Superior temporal gyrus (tissue), 1 donor: ENCODE results near the gene GAGE13.
"Not testable (repeated sequence)": the region's sequence is repeated elsewhere in the genome, so short reads cannot be mapped to it uniquely, and the experiment has no call there.

Experiments used
- DNase-seq: peaks from one replicate; pipeline ENCODE4 v3.0.0-alpha.2; 2016; ENCODE audit errors: extremely low spot score

GAGE13 gene

DNA sequence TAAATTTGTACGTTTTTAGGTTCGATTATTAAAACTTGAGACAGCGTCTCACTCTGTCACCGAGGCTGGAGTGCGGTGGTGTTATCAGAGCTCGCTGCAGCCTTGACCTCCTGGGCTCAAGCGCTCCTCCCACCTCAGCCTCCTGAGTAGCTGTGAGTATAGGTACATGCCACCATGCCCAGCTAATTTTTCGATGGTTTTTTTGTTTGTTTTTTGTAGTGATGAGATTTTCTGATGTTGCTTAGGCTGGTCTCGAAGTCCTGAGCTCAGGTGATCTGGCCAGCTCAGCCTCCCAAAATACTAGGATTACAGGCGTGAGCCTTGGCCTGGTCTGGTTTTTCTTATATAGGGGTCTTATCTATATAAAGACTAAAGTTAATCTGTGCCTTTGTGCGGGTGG is 961 bp upstream of the GAGE13 start:
- not testable (repeated sequence) for DNase-seq

- DNase-seq, result not testable (repeated sequence)
Observed at GRCh38 chrX:49331841-49332240, 459 bp downstream of the GAGE13 start.

GRCh38 chrX:49341449-49341848 is 10.1 kb downstream of the GAGE13 start:
- not testable (repeated sequence) for DNase-seq

DNA sequence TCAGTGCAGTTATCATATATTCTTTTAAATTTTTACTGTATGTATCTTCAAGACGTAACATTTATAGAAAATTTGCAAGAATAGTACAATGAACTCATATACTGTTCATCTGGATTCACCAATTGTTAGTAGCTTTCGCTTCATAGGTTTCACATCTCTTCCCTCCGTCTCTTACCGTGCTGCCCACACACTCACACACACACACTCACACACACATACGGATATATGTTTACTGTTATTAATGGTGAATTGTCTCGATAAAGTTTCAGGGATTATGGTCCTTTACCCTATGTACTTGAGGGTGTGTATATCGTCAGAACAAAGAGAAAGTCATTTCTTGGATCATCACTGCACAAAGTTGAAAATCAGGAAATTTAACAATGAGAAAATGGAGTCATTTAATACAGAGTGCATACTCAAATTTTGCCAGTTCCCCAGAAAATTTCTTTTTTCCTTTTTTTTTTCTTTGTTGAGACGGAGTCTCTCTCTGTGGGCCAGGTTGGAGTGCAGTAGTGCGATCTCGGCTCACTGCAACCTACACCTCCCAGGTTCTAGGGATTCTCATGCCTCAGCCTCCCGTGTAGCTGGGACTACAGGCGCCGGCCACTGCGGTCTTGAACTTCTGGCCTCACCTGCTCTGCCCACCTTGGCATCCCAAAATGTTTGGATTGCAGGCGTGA is 13.3 kb downstream of the GAGE13 start:
- not testable (repeated sequence) for DNase-seq

DNA sequence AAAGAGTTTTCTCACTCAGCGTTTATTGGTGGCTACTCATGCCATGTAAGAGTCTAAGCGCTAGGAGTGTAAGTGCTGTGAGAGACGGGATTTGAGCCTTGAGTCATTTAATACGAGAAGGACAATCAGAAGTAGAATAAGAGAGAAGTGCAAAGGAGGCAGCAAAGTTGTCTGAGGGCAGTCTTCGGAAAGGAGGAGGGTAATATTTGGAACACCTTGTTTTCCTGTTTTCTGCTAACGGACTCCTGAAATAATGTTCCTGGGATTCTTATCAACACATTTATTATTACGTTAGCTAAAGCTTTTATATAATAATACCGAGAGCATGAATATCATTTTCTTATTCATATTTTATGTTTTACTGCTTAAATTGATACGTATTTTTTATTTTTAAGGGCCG is 14.0 kb downstream of the GAGE13 start:
- not testable (repeated sequence) for DNase-seq

DNA sequence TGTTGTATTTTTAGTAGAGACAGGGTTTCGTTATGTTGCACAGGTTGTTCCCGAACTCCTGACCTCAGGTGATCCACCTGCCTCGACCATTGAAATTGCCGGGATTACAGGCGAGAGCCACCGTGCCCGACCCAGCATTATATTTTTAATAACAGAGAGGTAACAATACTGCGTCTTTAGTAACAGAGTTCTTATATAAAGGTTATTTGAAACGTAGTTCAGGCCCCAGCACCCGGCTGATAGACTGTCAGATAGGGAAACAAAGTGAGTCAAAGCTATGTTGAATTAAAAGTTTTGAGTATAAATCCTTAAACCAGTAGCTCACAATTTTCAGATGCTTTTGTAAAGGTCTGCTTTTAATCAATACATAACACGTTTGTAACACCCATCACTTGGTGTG is 14.8 kb downstream of the GAGE13 start:
- DNase-seq, result not testable (repeated sequence)
